ENCODE measurements around the gene UBIAD1. TPM values are rescaled to one million over a fixed set of nuclear protein-coding genes. Genes with fewer than 3 reads are reported as not detected.

The UBIAD1 gene
- total RNA-seq, 3 donors from 2014 or later (not counting 1 experiment from before 2014, with no cell fraction given) = 21.2 to 22.1 (median 21.7) TPM

DNA sequence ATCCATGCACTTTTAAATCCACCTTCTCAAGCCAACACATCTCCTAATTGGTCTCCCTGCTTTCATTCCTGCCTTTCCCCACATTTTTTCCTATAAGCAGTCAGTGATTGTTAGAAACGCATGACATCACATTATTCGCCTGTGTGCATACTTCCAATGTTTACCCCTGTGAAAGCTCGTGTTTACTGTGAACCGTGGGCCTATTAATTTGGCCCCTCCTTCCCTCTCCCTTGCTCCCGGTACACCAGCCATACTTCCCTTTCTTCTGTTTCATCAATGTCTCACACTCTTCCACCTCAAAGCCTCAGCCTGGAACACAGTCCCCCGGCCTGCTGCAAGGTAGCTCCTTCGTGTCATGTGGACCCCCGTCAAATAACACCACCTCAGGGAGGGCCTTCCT, 19.8 kb upstream of the UBIAD1 start:
- ATAC-seq = no peak
- Mint-ChIP-seq H3K4me3 (no peak overlapping the region), H3K36me3 (peaks cover 19% of the 10 kb centered on the region), H3K27me3 (ENCODE audit: low read depth in 2 of 2) (no peaks in the 10 kb centered on the region), H3K9me3 (no peaks in the 10 kb centered on the region), H3K27ac (no peak overlapping the region), H3K4me1 (peaks cover 0 to 13% of the 10 kb centered on the region in 2 donors)
- Histone ChIP-seq H3K4me1 (ENCODE audit: control insufficient read depth, insufficient read depth, low read length) (no peaks in the 10 kb centered on the region), H3K4me3 (ENCODE audit: low read length) (no peak overlapping the region), H3K27ac (ENCODE audit: low read length) (no peak overlapping the region), H3K27me3 (ENCODE audit: control insufficient read depth, insufficient read depth, low read length) (no peaks in the 10 kb centered on the region), H3K36me3 (ENCODE audit: control insufficient read depth, insufficient read depth, low read length) (peaks cover 69% of the 10 kb centered on the region), H3K9me3 (ENCODE audit: control insufficient read depth, insufficient read depth, low read length) (no peaks in the 10 kb centered on the region)
- intact Hi-C loops (cut with micrococcal nuclease) = no loop called here
- DNase-seq = no peak
- TF ChIP-seq, protein P1, sequence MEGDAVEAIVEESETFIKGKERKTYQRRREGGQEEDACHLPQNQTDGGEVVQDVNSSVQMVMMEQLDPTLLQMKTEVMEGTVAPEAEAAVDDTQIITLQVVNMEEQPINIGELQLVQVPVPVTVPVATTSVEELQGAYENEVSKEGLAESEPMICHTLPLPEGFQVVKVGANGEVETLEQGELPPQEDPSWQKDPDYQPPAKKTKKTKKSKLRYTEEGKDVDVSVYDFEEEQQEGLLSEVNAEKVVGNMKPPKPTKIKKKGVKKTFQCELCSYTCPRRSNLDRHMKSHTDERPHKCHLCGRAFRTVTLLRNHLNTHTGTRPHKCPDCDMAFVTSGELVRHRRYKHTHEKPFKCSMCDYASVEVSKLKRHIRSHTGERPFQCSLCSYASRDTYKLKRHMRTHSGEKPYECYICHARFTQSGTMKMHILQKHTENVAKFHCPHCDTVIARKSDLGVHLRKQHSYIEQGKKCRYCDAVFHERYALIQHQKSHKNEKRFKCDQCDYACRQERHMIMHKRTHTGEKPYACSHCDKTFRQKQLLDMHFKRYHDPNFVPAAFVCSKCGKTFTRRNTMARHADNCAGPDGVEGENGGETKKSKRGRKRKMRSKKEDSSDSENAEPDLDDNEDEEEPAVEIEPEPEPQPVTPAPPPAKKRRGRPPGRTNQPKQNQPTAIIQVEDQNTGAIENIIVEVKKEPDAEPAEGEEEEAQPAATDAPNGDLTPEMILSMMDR (IDR thresholded peaks at IDR 0.05) = no peak
- 96% methylated on average over 8 of the region's 8 CpGs for WGBS (ENCODE audit: insufficient coverage)

DNA sequence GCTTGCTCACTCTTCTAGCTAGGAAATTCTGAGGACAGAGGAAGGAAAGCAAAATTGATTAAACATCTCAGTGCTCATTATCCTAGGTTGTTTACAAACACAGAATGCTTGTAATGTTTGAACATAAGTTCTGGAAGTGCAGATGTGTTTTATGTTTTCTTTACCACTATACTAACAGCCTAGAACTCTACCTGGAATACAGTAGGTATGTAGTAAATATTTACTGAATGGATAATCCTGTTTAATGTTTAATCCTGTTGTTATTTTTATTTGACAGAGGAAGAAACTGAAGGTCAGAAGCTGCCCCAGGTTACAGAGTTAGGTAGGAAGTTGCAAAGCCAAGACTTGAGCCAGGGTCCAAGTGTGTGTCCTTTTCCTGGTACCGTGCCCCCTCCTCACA, 16.7 kb upstream of the UBIAD1 start:
- H3K4me3 Mint-ChIP-seq = no peak overlapping the region
- no peak overlapping the region for H3K27ac Mint-ChIP-seq
- H3K27me3 ChIP-seq (ENCODE audit: control insufficient read depth, insufficient read depth, low read length) = no peaks in the 10 kb centered on the region
- TF ChIP-seq, protein P1 (IDR thresholded peaks at IDR 0.05) = no peak
- H3K36me3 Mint-ChIP-seq = peaks cover 19% of the 10 kb centered on the region
- no peaks in the 10 kb centered on the region for H3K9me3 ChIP-seq (ENCODE audit: control insufficient read depth, insufficient read depth, low read length)
- H3K9me3 Mint-ChIP-seq = no peaks in the 10 kb centered on the region
- peaks cover under 1 to 7% of the 10 kb centered on the region in 2 donors for H3K4me1 Mint-ChIP-seq
- DNase-seq = no peak
- H3K27ac ChIP-seq (ENCODE audit: low read length) = no peak overlapping the region
- no peaks in the 10 kb centered on the region for H3K4me1 ChIP-seq (ENCODE audit: control insufficient read depth, insufficient read depth, low read length)
- intact Hi-C loops (cut with micrococcal nuclease) = no loop called here
- WGBS (ENCODE audit: insufficient coverage) = 100% methylated on average over 1 of the region's 1 CpG
- ATAC-seq = no peak
- H3K4me3 ChIP-seq (ENCODE audit: low read length) = no peak overlapping the region
- H3K27me3 Mint-ChIP-seq (ENCODE audit: low read depth in 2 of 2) = no peaks in the 10 kb centered on the region
- H3K36me3 ChIP-seq (ENCODE audit: control insufficient read depth, insufficient read depth, low read length) = peaks cover 72% of the 10 kb centered on the region

DNA sequence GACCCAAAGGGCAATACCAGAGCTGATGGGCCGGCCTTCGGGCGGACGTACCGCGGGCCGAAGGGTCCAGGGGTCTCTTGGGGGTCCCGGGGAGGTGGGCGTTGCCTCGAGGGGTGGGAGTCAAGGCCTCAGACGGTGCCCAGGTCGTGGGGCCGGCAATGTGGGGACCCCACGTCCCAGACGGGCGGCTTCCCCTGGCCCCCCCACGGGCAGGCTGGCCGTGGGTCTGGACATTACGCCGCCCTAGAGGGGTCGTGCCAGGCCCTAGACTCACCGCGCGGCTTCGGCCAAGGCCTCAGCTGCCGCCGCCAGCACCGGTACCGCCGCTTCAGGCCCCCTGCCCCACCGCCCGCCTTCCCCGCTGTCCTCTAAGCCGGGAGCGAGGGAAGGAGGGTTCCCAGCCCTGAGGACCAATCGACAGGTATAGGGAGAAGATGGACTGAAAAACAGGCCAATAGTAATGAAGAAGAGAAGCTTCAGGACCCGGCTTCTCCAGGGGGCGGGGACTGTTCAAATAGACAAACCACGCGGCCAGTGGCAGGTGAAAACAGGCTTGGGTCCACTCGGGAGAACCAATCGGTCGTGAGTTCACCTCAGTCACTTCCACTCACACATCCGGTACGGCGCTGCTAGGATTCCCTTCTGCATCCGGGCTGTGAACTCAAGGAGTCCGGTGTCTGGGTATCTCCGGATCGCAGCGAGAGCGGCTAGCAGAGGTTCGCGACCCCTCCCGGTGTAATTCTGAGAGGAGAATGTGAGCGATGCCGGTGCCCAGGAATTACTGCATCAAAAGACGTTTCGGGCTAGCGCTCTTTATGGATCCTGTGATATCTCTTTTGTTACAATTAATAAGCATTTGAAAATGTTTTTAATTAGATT, 10.6 kb upstream of the UBIAD1 start, which contains the start of gene MTOR:
MTOR (minus strand) TSS at position 381 of the 879 bp plus-strand sequence. CDS start 3,142 bp downstream, outside the sequence.
- Mint-ChIP-seq H3K36me3 (no peaks in the 10 kb centered on the region), H3K4me3 (peak within 1 kb of the TSS; percentile 89), H3K9me3 (no peaks in the 10 kb centered on the region), H3K27me3 (ENCODE audit: low read depth in 2 of 2) (no peaks in the 10 kb centered on the region), H3K27ac (peak within 1 kb of the TSS; percentile 74 to 90), H3K4me1 (peaks cover 12 to 13% of the 10 kb centered on the region in 2 donors)
- H3K9me3 ChIP-seq (ENCODE audit: control insufficient read depth, insufficient read depth, low read length) = no peaks in the 10 kb centered on the region
- DNase-seq (peak; percentile 92 to 99), ATAC-seq (peak; percentile 95 to 99 (median 97))
- peak within 1 kb of the TSS; percentile 65 for H3K27ac ChIP-seq (ENCODE audit: low read length)
- H3K4me3 ChIP-seq (ENCODE audit: low read length) = peak within 1 kb of the TSS; percentile 91
- peaks cover 15% of the 10 kb centered on the region for H3K4me1 ChIP-seq (ENCODE audit: control insufficient read depth, insufficient read depth, low read length)
- H3K36me3 ChIP-seq (ENCODE audit: control insufficient read depth, insufficient read depth, low read length) = peaks cover 16% of the 10 kb centered on the region
- intact Hi-C loops (cut with micrococcal nuclease) = loop anchor here (10.0 kb wide), 1 partner anchor 472 kb away; the partner anchor contains the start of gene AGTRAP
- under 1% methylated on average over 58 of the region's 60 CpGs for WGBS (ENCODE audit: insufficient coverage)
- no peaks in the 10 kb centered on the region for H3K27me3 ChIP-seq (ENCODE audit: control insufficient read depth, insufficient read depth, low read length)
- TF ChIP-seq, protein P1 (IDR thresholded peaks at IDR 0.05) = no peak

All from natural killer cell (primary cell).